Testis (tissue), 2 donors: ENCODE data around the gene CTAG1B.

ENCODE experiments used
- CTCF ChIP-seq, 3 experiments: fragments of 450-650 bp in 2 of 3; fragments of 200-600 bp in 1 of 3; sonication (generic) in 1 of 3; IDR thresholded peaks; one replicate each; pipeline ENCODE4 v1.5.1; 2016 to 2019; ENCODE audit warnings: antibody characterized with exemption in 3 of 3, mild to moderate bottlenecking in 2 of 3, moderate library complexity in 1 of 3
- POLR2A ChIP-seq: fragments of 450-650 bp; IDR thresholded peaks from one replicate; pipeline ENCODE4 v1.6.1; 2017; ENCODE audit warnings: antibody characterized with exemption, mild to moderate bottlenecking, moderate library complexity

GRCh38 chrX:154660541-154660940 lies 41.5 kb upstream of the CTAG1B start:
- TF ChIP-seq CTCF (IDR thresholded peaks at IDR 0.05) (no peak), POLR2A (no peak)
